DOHH2 (cell line): ENCODE results near the gene NPR2.

Experiments
- H3F3A ChIP-seq: fragments of 200-600 bp; sonication (generic), shearing (Covaris generic); 2 replicates; pipeline ENCODE4 v1.6.0; 2016; ENCODE audit warnings: antibody characterized with exemption, mild to moderate bottlenecking; ENCODE audit not compliant: control insufficient read depth, insufficient read depth
- H3K27ac ChIP-seq: fragments of 200-600 bp; sonication (generic); 2 replicates; pipeline ENCODE4 v1.5.1; 2014; ENCODE audit warnings: low read depth, mild to moderate bottlenecking, low read length, moderate library complexity
- H3K27me3 ChIP-seq: fragments of 200-600 bp; sonication (generic); 2 replicates; pipeline ENCODE4 v1.6.1; 2014; ENCODE audit warnings: mild to moderate bottlenecking, low read length, mixed read lengths; ENCODE audit not compliant: control insufficient read depth
- H3K36me3 ChIP-seq: fragments of 200-600 bp; sonication (generic); 2 replicates; pipeline ENCODE4 v1.6.1; 2014; ENCODE audit warnings: mild to moderate bottlenecking, low read length, moderate library complexity, mixed read lengths; ENCODE audit not compliant: control insufficient read depth
- H3K4me1 ChIP-seq: fragments of 200-600 bp; sonication (generic); 2 replicates; pipeline ENCODE4 v1.6.1; 2014; ENCODE audit warnings: mild to moderate bottlenecking, low read length, mixed read lengths; ENCODE audit not compliant: control insufficient read depth
- H3K4me2 ChIP-seq: fragments of 200-600 bp; sonication (generic); 2 replicates; pipeline ENCODE4 v1.6.0; 2014; ENCODE audit warnings: mild to moderate bottlenecking, low read length, moderate library complexity
- H3K4me3 ChIP-seq: fragments of 200-600 bp; sonication (generic); 2 replicates; pipeline ENCODE4 v1.5.1; 2014; ENCODE audit warnings: mild to moderate bottlenecking, low read length, mixed read lengths
- H3K79me2 ChIP-seq: fragments of 200-600 bp; sonication (generic); 2 replicates; pipeline ENCODE4 v1.6.1; 2014; ENCODE audit warnings: mild to moderate bottlenecking, low read length, mixed read lengths; ENCODE audit not compliant: control insufficient read depth
- H3K9me2 ChIP-seq: fragments of 200-600 bp; sonication (generic); replicated peaks from 2 replicates; pipeline ENCODE4 v1.6.1; 2014; ENCODE audit warnings: mild to moderate bottlenecking, low read length, mixed read lengths; ENCODE audit not compliant: control insufficient read depth
- H3K9me3 ChIP-seq: fragments of 200-600 bp; sonication (generic); 2 replicates; pipeline ENCODE4 v1.6.1; 2014; ENCODE audit warnings: antibody characterized with exemption, low read length, mixed read lengths; ENCODE audit not compliant: control insufficient read depth, insufficient read depth
- H4K20me1 ChIP-seq: fragments of 200-600 bp; sonication (generic); 2 replicates; pipeline ENCODE4 v1.6.0; 2014; ENCODE audit warnings: low read depth, mild to moderate bottlenecking, antibody characterized with exemption, low read length, moderate library complexity; ENCODE audit not compliant: control insufficient read depth, insufficient read depth
- EZH2phosphoT487 ChIP-seq: fragments of 200-600 bp; sonication (generic); IDR thresholded peaks from 2 replicates; pipeline ENCODE4 v1.6.1; 2017; ENCODE audit warnings: borderline replicate concordance, mild to moderate bottlenecking, antibody characterized with exemption, low read length, moderate library complexity, mixed read lengths
- TF ChIP-seq, protein P1 (sequence below): fragments of 200-600 bp; sonication (generic); IDR thresholded peaks from one replicate; pipeline ENCODE4 v1.5.1; 2014; ENCODE audit warnings: antibody characterized with exemption, mild to moderate bottlenecking, low read depth, low read length; ENCODE audit not compliant: poor library complexity, severe bottlenecking

Gene NPR2

DNA sequence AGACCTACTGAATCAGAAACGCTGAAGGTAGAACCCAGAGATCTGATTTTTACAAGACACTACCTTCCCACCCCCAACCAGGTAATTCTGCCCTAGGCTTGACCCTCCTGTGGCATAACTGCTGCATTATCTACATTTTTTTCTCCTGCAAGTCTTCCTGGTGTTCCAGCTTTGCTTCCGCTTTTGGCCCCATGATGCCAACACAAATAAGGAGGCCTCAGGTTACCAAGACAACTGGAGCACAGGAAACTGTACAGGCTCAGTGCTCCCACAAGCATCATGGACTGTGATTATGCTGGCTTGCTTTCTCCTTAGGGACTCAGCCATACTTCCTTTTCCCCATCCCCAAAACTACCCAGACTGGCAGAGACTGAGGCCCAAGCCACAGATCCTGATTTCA is 30.7 kb upstream of the NPR2 start:
- Histone ChIP-seq H3K9me2 (no peaks in the 10 kb centered on the region), H3K27me3 (no peaks in the 10 kb centered on the region), H3K79me2 (peaks cover 21% of the 10 kb centered on the region), H3F3A (peaks cover 25% of the 10 kb centered on the region), H3K4me2 (no peak overlapping the region), H3K9me3 (no peaks in the 10 kb centered on the region), H3K4me3 (no peak overlapping the region), H3K27ac (no peak overlapping the region), H3K36me3 (peaks cover 2% of the 10 kb centered on the region; the same call in 1 of the 2 replicates), H3K4me1 (peaks cover 44% of the 10 kb centered on the region), H4K20me1 (no peaks in the 10 kb centered on the region)
- TF ChIP-seq, protein P1, sequence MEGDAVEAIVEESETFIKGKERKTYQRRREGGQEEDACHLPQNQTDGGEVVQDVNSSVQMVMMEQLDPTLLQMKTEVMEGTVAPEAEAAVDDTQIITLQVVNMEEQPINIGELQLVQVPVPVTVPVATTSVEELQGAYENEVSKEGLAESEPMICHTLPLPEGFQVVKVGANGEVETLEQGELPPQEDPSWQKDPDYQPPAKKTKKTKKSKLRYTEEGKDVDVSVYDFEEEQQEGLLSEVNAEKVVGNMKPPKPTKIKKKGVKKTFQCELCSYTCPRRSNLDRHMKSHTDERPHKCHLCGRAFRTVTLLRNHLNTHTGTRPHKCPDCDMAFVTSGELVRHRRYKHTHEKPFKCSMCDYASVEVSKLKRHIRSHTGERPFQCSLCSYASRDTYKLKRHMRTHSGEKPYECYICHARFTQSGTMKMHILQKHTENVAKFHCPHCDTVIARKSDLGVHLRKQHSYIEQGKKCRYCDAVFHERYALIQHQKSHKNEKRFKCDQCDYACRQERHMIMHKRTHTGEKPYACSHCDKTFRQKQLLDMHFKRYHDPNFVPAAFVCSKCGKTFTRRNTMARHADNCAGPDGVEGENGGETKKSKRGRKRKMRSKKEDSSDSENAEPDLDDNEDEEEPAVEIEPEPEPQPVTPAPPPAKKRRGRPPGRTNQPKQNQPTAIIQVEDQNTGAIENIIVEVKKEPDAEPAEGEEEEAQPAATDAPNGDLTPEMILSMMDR, result no peak
- no peak for TF ChIP-seq EZH2phosphoT487

DNA sequence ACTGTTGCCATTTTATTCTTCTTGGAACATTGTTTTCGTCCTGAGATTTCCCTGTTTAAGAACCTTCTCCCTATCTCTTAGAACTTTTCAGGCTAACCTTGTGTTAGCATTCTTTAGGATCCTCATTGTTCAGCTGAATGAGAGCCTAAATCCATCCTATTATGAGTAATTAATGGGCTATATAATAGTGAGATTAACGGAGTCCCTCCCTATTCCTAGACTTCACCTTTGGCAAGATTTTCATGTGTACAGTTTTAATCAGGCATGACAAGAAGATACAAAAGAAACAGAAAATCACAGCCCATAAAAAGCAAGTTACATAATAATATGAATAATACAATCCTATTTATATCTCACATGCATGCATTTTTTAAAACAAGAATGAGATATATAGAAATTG is 28.2 kb upstream of the NPR2 start:
- Histone ChIP-seq H3K4me1 (peaks cover 27% of the 10 kb centered on the region), H3K79me2 (peaks cover 10% of the 10 kb centered on the region)

DNA sequence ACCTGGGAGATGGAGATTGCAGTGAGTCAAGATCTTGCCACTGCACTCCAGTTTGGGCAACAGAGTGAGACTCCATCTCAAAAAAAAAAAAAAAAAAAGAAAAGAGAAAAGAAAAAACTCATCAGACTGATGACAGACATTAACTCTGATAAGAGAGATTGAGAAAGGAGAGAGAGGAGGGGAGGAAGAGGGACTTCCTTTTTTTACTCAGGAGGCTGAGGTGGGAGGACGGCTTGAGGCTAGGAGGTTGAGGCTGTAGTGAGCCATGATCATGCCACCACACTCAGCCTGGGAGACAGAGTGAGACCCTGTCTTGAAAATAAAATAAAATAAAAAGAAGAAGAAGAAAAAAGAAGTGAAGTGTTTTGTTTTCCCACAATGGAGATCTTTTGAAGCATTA is 27.6 kb upstream of the NPR2 start:
- no peak overlapping the region for H3K27ac ChIP-seq
- H4K20me1 ChIP-seq, result no peaks in the 10 kb centered on the region
- H3K27me3 ChIP-seq, result no peaks in the 10 kb centered on the region
- no peaks in the 10 kb centered on the region for H3K9me3 ChIP-seq
- no peak overlapping the region for H3K4me2 ChIP-seq
- H3K79me2 ChIP-seq, result peaks cover 7% of the 10 kb centered on the region
- H3K4me1 ChIP-seq, result peaks cover 20% of the 10 kb centered on the region
- no peak for TF ChIP-seq EZH2phosphoT487
- TF ChIP-seq, protein P1, result no peak
- H3K36me3 ChIP-seq, result no peaks in the 10 kb centered on the region
- peaks cover 5% of the 10 kb centered on the region for H3F3A ChIP-seq
- H3K9me2 ChIP-seq, result no peaks in the 10 kb centered on the region
- no peak overlapping the region for H3K4me3 ChIP-seq

More for the DNA sequence above, 28.2 kb upstream of the NPR2 start:
- Histone ChIP-seq H3K4me2 (no peak overlapping the region), H3K27ac (no peak overlapping the region), H3K36me3 (no peaks in the 10 kb centered on the region), H4K20me1 (no peaks in the 10 kb centered on the region), H3K4me3 (no peak overlapping the region), H3K27me3 (no peaks in the 10 kb centered on the region), H3K9me2 (no peaks in the 10 kb centered on the region), H3F3A (peaks cover 12% of the 10 kb centered on the region), H3K9me3 (no peaks in the 10 kb centered on the region)
- no peak for TF ChIP-seq EZH2phosphoT487
- TF ChIP-seq, protein P1, result no peak

DNA sequence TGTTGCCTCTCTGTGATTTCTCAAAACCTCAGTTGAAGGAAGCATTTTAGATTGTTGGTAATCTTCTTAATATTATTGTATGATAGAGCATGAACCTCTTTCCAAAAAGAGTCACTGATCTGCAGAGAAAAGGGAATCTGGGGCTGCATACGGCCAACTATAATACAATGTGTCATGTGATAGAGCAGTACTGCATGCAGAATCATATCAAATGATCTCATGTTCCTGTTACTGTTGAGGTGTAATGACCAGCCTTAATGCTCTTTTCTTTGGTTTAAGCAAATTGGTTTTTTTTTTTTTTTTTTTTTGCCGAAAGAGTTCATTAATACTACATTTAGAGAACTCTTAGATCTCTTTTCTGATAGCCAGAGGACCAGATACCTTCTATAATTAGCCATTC is 24.4 kb upstream of the NPR2 start:
- Histone ChIP-seq H3K36me3 (no peaks in the 10 kb centered on the region), H3K4me2 (no peak overlapping the region), H3K9me3 (no peaks in the 10 kb centered on the region), H3K27ac (no peak overlapping the region), H3K9me2 (no peaks in the 10 kb centered on the region), H4K20me1 (no peaks in the 10 kb centered on the region), H3F3A (peaks cover 5% of the 10 kb centered on the region; the same call in 1 of the 2 replicates), H3K4me3 (no peak overlapping the region), H3K27me3 (no peaks in the 10 kb centered on the region), H3K79me2 (peaks cover 3% of the 10 kb centered on the region), H3K4me1 (peaks cover 16% of the 10 kb centered on the region)
- TF ChIP-seq, protein P1, result no peak
- TF ChIP-seq EZH2phosphoT487, result no peak
